ENCODE measurements around the gene OGFOD1.

Gene OGFOD1

GRCh38 chr16:56423584-56424403 lies 27.6 kb upstream of the OGFOD1 start:
- ChIA-PET CTCF (interaction anchor here (0.6 to 1.6 kb wide), 4 partner anchors 8 to 67 kb away, joined by 3 to 4 read pairs (median 3); no protein-coding TSS in a partner anchor), POLR2A (no interaction called here)
- peak overlapping the region; percentile 73 for H3K4me3 ChIP-seq (ENCODE audit: low read depth, low read length)
- DNase-seq (ENCODE audit: low read depth, low spot score): no peak
- TF ChIP-seq, protein P1, sequence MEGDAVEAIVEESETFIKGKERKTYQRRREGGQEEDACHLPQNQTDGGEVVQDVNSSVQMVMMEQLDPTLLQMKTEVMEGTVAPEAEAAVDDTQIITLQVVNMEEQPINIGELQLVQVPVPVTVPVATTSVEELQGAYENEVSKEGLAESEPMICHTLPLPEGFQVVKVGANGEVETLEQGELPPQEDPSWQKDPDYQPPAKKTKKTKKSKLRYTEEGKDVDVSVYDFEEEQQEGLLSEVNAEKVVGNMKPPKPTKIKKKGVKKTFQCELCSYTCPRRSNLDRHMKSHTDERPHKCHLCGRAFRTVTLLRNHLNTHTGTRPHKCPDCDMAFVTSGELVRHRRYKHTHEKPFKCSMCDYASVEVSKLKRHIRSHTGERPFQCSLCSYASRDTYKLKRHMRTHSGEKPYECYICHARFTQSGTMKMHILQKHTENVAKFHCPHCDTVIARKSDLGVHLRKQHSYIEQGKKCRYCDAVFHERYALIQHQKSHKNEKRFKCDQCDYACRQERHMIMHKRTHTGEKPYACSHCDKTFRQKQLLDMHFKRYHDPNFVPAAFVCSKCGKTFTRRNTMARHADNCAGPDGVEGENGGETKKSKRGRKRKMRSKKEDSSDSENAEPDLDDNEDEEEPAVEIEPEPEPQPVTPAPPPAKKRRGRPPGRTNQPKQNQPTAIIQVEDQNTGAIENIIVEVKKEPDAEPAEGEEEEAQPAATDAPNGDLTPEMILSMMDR (IDR thresholded peaks at IDR 0.05; ENCODE audit: insufficient read depth, low read length, missing control alignments): no peak

GRCh38 chr16:56424404-56424764 lies 27.0 kb upstream of the OGFOD1 start:
- TF ChIP-seq, protein P1 (IDR thresholded peaks at IDR 0.05; ENCODE audit: insufficient read depth, low read length, missing control alignments): no peak
- peak overlapping the region; percentile 73 for H3K4me3 ChIP-seq (ENCODE audit: low read depth, low read length)
- DNase-seq (ENCODE audit: low read depth, low spot score): no peak
- ChIA-PET POLR2A (no interaction called here), CTCF (interaction anchor here (0.6 to 1.6 kb wide), 3 partner anchors 8 to 17 kb away, joined by 3 read pairs; no protein-coding TSS in a partner anchor)

DNA sequence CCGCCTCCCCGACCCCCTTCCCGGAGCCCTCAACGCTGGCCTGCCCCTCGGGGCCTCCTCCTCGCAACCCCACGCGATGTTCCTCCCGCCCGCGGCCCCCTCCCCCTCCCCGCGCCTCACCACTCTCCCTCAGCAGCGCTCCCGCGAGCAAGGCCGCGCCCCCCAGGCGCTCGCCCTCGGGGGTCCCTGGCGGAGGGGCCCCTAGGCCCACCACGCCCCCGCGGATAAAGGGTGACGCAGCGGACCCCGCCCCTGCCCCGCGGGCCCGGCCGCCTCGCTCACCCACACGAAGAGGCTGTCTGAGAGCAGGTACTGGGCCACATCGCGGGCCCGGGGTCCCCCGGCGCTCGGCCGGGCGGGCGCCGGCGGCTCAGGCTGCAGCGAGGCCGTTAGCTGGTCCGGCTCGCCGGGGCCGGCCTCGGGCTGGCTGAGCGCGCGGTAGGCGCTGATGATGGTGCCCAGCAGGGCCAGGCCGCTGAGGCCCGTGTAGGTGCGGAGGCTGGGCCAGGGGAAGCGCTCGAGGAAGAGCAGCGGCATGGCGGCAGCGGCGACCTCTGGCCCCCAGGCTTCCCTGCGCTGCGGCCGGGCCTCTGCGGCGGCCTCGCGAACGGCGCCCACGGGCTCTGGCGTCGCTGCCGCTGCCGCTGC lies 26.4 kb upstream of the OGFOD1 start:
- DNase-seq (ENCODE audit: low read depth, low spot score): no peak
- TF ChIP-seq, protein P1 (IDR thresholded peaks at IDR 0.05; ENCODE audit: insufficient read depth, low read length, missing control alignments): no peak
- H3K4me3 ChIP-seq (ENCODE audit: low read depth, low read length): peak overlapping the region; percentile 73
- ChIA-PET CTCF (interaction anchor here (1.4 to 1.6 kb wide), 2 partner anchors 13 to 17 kb away, joined by 3 read pairs; no protein-coding TSS in a partner anchor), POLR2A (no interaction called here)

DNA sequence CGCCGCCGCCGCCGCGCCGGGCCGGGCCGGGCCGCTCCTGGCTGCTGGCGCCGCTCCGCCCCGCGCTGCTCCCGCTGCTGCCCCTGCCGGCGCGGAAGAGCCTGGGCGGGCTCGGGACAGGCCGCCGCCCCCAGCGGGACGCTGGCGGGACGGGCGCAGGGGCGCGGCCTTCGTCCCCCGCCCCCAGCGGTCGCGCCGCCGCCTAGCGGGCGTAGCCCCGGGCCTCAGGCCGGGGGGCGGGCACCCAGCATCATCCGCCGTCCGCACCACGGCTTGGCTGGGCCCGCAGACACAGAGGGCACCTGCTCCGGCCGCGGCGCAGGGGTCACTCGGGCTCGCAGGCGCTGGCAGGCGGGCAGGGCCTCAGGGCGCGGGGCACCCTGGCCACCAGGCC lies 25.9 kb upstream of the OGFOD1 start, which contains the start of gene AMFR:
AMFR (minus strand) TSS at position 107 of the 394 bp plus-strand sequence. CDS start 218 bp downstream, outside the sequence.
- POLR2A ChIA-PET: no interaction called here
- peak within 1 kb of the TSS; percentile 73 for H3K4me3 ChIP-seq (ENCODE audit: low read depth, low read length)
- CTCF ChIA-PET: interaction anchor here (1.6 kb wide), 1 partner anchor 18 kb away, joined by 3 read pairs; no protein-coding TSS in a partner anchor
- no peak for DNase-seq (ENCODE audit: low read depth, low spot score)
- TF ChIP-seq, protein P1 (IDR thresholded peaks at IDR 0.05; ENCODE audit: insufficient read depth, low read length, missing control alignments): peak; percentile 40

DNA sequence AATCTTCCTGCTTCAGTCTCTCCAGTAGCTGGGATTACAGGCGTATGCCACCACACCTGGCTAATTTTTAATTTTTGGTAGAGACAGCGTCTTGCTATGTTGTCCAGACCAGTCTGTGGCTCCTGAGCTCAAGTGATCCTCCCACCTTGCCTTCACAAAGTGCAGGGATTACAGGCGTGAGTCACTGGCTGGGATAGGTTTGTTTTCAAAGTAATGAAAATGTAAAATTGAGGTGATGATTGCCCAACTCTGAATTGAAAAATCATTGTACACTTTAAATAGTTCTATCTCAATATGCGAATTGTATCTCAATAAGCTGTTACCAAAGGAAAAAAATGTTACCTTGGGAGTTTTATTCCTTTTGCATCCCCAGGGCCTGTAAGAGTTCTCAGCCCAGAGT lies 24.8 kb upstream of the OGFOD1 start:
- DNase-seq (ENCODE audit: low read depth, low spot score): no peak
- POLR2A ChIA-PET: no interaction called here
- H3K4me3 ChIP-seq (ENCODE audit: low read depth, low read length): no peak overlapping the region
- CTCF ChIA-PET: interaction anchor here (1.0 to 1.6 kb wide), 8 partner anchors 9 to 275 kb away, joined by 3 to 5 read pairs (median 3); no protein-coding TSS in a partner anchor
- TF ChIP-seq, protein P1 (IDR thresholded peaks at IDR 0.05; ENCODE audit: insufficient read depth, low read length, missing control alignments): no peak

GRCh38 chr16:56428091-56428490 lies 23.3 kb upstream of the OGFOD1 start:
- CTCF ChIA-PET: interaction anchor here (1.1 kb wide), 1 partner anchor 73 kb away, joined by 3 read pairs; no protein-coding TSS in a partner anchor
- TF ChIP-seq, protein P1 (IDR thresholded peaks at IDR 0.05; ENCODE audit: insufficient read depth, low read length, missing control alignments): no peak
- H3K4me3 ChIP-seq (ENCODE audit: low read depth, low read length): no peak overlapping the region
- DNase-seq (ENCODE audit: low read depth, low spot score): no peak
- POLR2A ChIA-PET: no interaction called here
